SK-N-SH treated with all-trans-retinoic acid at 6 μM for 48 hours (cell line): ENCODE data around the gene KCTD13.

ENCODE experiments used
- ATAC-seq: fragments of 200-7000 bp; cut with Tn5 transposase; 3 replicates; pipeline ENCODE4 v1.9.1; 2020; ENCODE audit warnings: mild to moderate bottlenecking, moderate library complexity
- ARNTL ChIP-seq: fragments of 450-650 bp; formaldehyde crosslinking; IDR thresholded peaks from 2 replicates; pipeline ENCODE4 v1.5.0; 2020; ENCODE audit warnings: low read depth, mild to moderate bottlenecking, moderate library complexity, borderline replicate concordance
- BACH2 ChIP-seq: fragments of 250-450 bp; sonication (Bioruptor Pico); IDR thresholded peaks from 2 replicates; pipeline ENCODE4 v1.9.0; 2021; ENCODE audit warnings: mild to moderate bottlenecking, borderline replicate concordance
- CREB5 ChIP-seq: fragments of 250-450 bp; sonication (Bioruptor Pico); IDR thresholded peaks from 2 replicates; pipeline ENCODE4 v1.5.1; 2020; ENCODE audit warnings: low read depth, mild to moderate bottlenecking, moderate library complexity
- CSDC2 ChIP-seq: fragments of 250-450 bp; sonication (Bioruptor Pico); IDR thresholded peaks from 2 replicates; pipeline ENCODE4 v1.5.0; 2020; ENCODE audit warnings: mild to moderate bottlenecking, moderate library complexity
- CSRNP3 ChIP-seq: fragments of 250-450 bp; sonication (Bioruptor Pico); IDR thresholded peaks from 2 replicates; pipeline ENCODE4 v1.5.1; 2021; ENCODE audit warnings: mild to moderate bottlenecking, moderate library complexity
- ESRRG ChIP-seq: fragments of 250-450 bp; sonication (Bioruptor Pico); IDR thresholded peaks from 2 replicates; pipeline ENCODE4 v1.6.1; 2021; ENCODE audit warnings: mild to moderate bottlenecking
- GLIS3 ChIP-seq: fragments of 250-450 bp; sonication (Bioruptor Pico); IDR thresholded peaks from 2 replicates; pipeline ENCODE4 v1.5.0; 2020; ENCODE audit warnings: mild to moderate bottlenecking, moderate library complexity
- ISL1 ChIP-seq: fragments of 250-450 bp; sonication (Bioruptor Pico); IDR thresholded peaks from 2 replicates; pipeline ENCODE4 v2.1.2; 2022; ENCODE audit warnings: mild to moderate bottlenecking, moderate library complexity
- OSR1 ChIP-seq: fragments of 250-450 bp; sonication (Bioruptor Pico); IDR thresholded peaks from 2 replicates; pipeline ENCODE4 v1.8.0; 2022; ENCODE audit warnings: moderate library complexity, mild to moderate bottlenecking, inconsistent platforms
- PATZ1 ChIP-seq: fragments of 250-450 bp; sonication (Bioruptor Pico); IDR thresholded peaks from 2 replicates; pipeline ENCODE4 v1.8.0; 2020; ENCODE audit warnings: mild to moderate bottlenecking, moderate library complexity, borderline replicate concordance
- PPARA ChIP-seq: fragments of 250-450 bp; sonication (Bioruptor Pico); IDR thresholded peaks from 2 replicates; pipeline ENCODE4 v1.5.0; 2020; ENCODE audit warnings: mild to moderate bottlenecking, borderline replicate concordance
- RARB ChIP-seq: fragments of 250-450 bp; sonication (Bioruptor Pico); IDR thresholded peaks from 2 replicates; pipeline ENCODE4 v1.8.0; 2021; ENCODE audit warnings: mild to moderate bottlenecking, moderate library complexity
- SNAI2 ChIP-seq: fragments of 250-450 bp; sonication (Bioruptor Pico); IDR thresholded peaks from 2 replicates; pipeline ENCODE4 v1.5.0; 2020; ENCODE audit warnings: mild to moderate bottlenecking, moderate library complexity
- TCF4 ChIP-seq: fragments of 250-450 bp; sonication (Bioruptor Pico); IDR thresholded peaks from 2 replicates; pipeline ENCODE4 v1.8.0; 2021; ENCODE audit warnings: mild to moderate bottlenecking, moderate library complexity, borderline replicate concordance
- TOX ChIP-seq: fragments of 250-450 bp; sonication (Bioruptor Pico); IDR thresholded peaks from 2 replicates; pipeline ENCODE4 v1.8.0; 2021; ENCODE audit warnings: mild to moderate bottlenecking, moderate library complexity, borderline replicate concordance
- ZFP3 ChIP-seq: fragments of 250-450 bp; sonication (Bioruptor Pico); IDR thresholded peaks from 2 replicates; pipeline ENCODE4 v1.5.0; 2020; ENCODE audit warnings: mild to moderate bottlenecking, moderate library complexity
- ZFP30 ChIP-seq: fragments of 450-650 bp; formaldehyde crosslinking; IDR thresholded peaks from 2 replicates; pipeline ENCODE4 v1.5.0; 2022; ENCODE audit warnings: mild to moderate bottlenecking, moderate library complexity
- ZNF565 ChIP-seq: fragments of 450-650 bp; formaldehyde crosslinking; conservative IDR thresholded peaks from 2 replicates; pipeline ENCODE4 v1.5.0; 2020; ENCODE audit warnings: low read depth, mild to moderate bottlenecking, moderate library complexity
- ZNF70 ChIP-seq: fragments of 450-650 bp; formaldehyde crosslinking; IDR thresholded peaks from 2 replicates; pipeline ENCODE4 v1.5.0; 2020; ENCODE audit warnings: mild to moderate bottlenecking, moderate library complexity
- ZNF8 ChIP-seq: fragments of 450-650 bp; formaldehyde crosslinking; IDR thresholded peaks from 2 replicates; pipeline ENCODE4 v1.5.0; 2020; ENCODE audit warnings: mild to moderate bottlenecking, moderate library complexity
- TF ChIP-seq, protein P1 (sequence below): fragments of 250-450 bp; sonication (Bioruptor Pico); IDR thresholded peaks from 2 replicates; pipeline ENCODE4 v1.8.0; 2021; ENCODE audit warnings: low read depth, mild to moderate bottlenecking, moderate library complexity, borderline replicate concordance
- TF ChIP-seq, protein P2 (sequence below): fragments of 250-450 bp; sonication (Bioruptor Pico); IDR thresholded peaks from 2 replicates; pipeline ENCODE4 v1.5.0; 2020; ENCODE audit warnings: mild to moderate bottlenecking, moderate library complexity

KCTD13 gene

GRCh38 chr16:29896841-29897240 is 29.2 kb downstream of the KCTD13 start:
- ATAC-seq = no peak
- TF ChIP-seq BACH2 (CRISPR knock-in tag) (no peak), PPARA (CRISPR knock-in tag) (no peak), PATZ1 (no peak), ZFP30 (no peak), ZNF8 (CRISPR knock-in tag) (no peak), RARB (CRISPR knock-in tag) (no peak)

- ATAC-seq = no peak
- no peak for TF ChIP-seq RARB (CRISPR knock-in tag)
- TF ChIP-seq BACH2 (CRISPR knock-in tag) = no peak
- TF ChIP-seq ISL1 = no peak
- TF ChIP-seq ZNF565 (CRISPR knock-in tag) = no peak
- no peak for TF ChIP-seq SNAI2 (CRISPR knock-in tag)
- TF ChIP-seq CSDC2 (CRISPR knock-in tag) = no peak
- TF ChIP-seq ARNTL (CRISPR knock-in tag) = no peak
- TF ChIP-seq OSR1 (CRISPR knock-in tag) = no peak
- no peak for TF ChIP-seq PATZ1
- TF ChIP-seq, protein P1, sequence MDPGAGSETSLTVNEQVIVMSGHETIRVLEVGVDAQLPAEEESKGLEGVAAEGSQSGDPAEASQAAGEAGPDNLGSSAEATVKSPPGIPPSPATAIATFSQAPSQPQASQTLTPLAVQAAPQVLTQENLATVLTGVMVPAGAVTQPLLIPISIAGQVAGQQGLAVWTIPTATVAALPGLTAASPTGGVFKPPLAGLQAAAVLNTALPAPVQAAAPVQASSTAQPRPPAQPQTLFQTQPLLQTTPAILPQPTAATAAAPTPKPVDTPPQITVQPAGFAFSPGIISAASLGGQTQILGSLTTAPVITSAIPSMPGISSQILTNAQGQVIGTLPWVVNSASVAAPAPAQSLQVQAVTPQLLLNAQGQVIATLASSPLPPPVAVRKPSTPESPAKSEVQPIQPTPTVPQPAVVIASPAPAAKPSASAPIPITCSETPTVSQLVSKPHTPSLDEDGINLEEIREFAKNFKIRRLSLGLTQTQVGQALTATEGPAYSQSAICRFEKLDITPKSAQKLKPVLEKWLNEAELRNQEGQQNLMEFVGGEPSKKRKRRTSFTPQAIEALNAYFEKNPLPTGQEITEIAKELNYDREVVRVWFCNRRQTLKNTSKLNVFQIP (CRISPR knock-in tag) = no peak
- TF ChIP-seq PPARA (CRISPR knock-in tag) = no peak
- no peak for TF ChIP-seq CSRNP3 (CRISPR knock-in tag)
- no peak for TF ChIP-seq ZNF70 (CRISPR knock-in tag)
- no peak for TF ChIP-seq ZFP30
- TF ChIP-seq ESRRG (CRISPR knock-in tag) = no peak
- TF ChIP-seq GLIS3 (CRISPR knock-in tag) = no peak
- TF ChIP-seq TCF4 (CRISPR knock-in tag) = no peak
Measured at GRCh38 chr16:29894352-29894751, 31.7 kb downstream of the KCTD13 start.

DNA sequence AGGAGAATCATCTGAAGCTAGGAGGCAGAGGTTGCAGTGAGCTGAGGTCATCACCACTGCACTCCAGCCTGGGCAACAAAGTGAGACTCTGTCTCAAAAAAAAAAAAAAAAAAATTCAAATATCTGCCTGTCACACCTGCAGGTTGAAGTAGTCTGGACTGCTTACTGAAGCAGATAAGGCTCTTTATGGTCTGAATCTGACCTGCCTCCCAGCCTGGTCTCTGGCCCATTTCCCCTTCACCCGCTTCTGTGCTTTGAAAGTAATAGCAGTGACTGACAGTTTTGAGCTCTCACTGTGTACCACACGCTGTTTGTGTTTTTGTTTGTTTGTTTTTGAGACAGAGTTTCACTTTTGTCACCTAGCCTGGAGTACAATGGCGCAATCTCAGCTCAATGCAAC is 32.5 kb downstream of the KCTD13 start:
- TF ChIP-seq RARB (CRISPR knock-in tag) = no peak
- TF ChIP-seq ZNF8 (CRISPR knock-in tag) = no peak
- TF ChIP-seq GLIS3 (CRISPR knock-in tag) = no peak
- TF ChIP-seq, protein P1 (CRISPR knock-in tag) = no peak
- no peak for TF ChIP-seq ZFP30
- TF ChIP-seq PPARA (CRISPR knock-in tag) = no peak
- no peak for TF ChIP-seq TOX (CRISPR knock-in tag)
- TF ChIP-seq, protein P2, sequence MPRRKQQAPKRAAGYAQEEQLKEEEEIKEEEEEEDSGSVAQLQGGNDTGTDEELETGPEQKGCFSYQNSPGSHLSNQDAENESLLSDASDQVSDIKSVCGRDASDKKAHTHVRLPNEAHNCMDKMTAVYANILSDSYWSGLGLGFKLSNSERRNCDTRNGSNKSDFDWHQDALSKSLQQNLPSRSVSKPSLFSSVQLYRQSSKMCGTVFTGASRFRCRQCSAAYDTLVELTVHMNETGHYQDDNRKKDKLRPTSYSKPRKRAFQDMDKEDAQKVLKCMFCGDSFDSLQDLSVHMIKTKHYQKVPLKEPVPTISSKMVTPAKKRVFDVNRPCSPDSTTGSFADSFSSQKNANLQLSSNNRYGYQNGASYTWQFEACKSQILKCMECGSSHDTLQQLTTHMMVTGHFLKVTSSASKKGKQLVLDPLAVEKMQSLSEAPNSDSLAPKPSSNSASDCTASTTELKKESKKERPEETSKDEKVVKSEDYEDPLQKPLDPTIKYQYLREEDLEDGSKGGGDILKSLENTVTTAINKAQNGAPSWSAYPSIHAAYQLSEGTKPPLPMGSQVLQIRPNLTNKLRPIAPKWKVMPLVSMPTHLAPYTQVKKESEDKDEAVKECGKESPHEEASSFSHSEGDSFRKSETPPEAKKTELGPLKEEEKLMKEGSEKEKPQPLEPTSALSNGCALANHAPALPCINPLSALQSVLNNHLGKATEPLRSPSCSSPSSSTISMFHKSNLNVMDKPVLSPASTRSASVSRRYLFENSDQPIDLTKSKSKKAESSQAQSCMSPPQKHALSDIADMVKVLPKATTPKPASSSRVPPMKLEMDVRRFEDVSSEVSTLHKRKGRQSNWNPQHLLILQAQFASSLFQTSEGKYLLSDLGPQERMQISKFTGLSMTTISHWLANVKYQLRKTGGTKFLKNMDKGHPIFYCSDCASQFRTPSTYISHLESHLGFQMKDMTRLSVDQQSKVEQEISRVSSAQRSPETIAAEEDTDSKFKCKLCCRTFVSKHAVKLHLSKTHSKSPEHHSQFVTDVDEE (CRISPR knock-in tag) = no peak
- no peak for TF ChIP-seq CSDC2 (CRISPR knock-in tag)
- no peak for TF ChIP-seq OSR1 (CRISPR knock-in tag)
- no peak for TF ChIP-seq TCF4 (CRISPR knock-in tag)
- TF ChIP-seq ISL1 = no peak
- no peak for TF ChIP-seq CSRNP3 (CRISPR knock-in tag)
- TF ChIP-seq ZNF70 (CRISPR knock-in tag) = no peak
- no peak for TF ChIP-seq ZFP3 (CRISPR knock-in tag)
- no peak for TF ChIP-seq ARNTL (CRISPR knock-in tag)
- no peak for TF ChIP-seq SNAI2 (CRISPR knock-in tag)
- TF ChIP-seq CREB5 = no peak
- no peak for ATAC-seq
